PC-9 (cell line): ENCODE data around the gene FBXL13.
"Not testable (repeated sequence)": the region's sequence is repeated elsewhere in the genome, so short reads cannot be mapped to it uniquely, and the experiment has no call there.

Experiments used
- EZH2 ChIP-seq: fragments of 200-600 bp; sonication (generic); IDR thresholded peaks from 2 replicates; pipeline ENCODE4 v1.8.0; 2017; ENCODE audit warnings: antibody characterized with exemption, low read depth
- TF ChIP-seq, protein P1 (sequence below): fragments of 200-600 bp; sonication (generic); conservative IDR thresholded peaks from 2 replicates; pipeline ENCODE4 v1.6.1; 2017; ENCODE audit warnings: mixed run types, antibody characterized with exemption, mild to moderate bottlenecking, moderate library complexity

DNA sequence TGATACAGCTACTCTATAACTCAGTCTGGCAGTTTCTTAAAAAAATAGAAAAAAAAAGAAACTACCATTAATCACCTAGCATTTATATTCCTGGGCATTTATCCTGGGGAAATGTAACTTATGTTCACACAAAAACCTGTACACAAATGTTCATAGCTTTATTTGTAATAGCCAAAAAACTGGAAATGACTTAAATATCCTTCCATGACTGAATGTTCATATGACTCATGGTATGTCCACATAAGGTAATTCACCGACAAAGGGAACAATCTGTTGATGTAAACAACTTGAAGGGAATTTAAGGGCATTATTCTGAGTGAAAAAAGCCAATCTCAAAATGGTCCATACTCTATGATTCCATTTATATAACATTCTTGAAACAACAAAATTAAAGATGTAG is 280.0 kb downstream of the FBXL13 start:
- TF ChIP-seq, protein P1, sequence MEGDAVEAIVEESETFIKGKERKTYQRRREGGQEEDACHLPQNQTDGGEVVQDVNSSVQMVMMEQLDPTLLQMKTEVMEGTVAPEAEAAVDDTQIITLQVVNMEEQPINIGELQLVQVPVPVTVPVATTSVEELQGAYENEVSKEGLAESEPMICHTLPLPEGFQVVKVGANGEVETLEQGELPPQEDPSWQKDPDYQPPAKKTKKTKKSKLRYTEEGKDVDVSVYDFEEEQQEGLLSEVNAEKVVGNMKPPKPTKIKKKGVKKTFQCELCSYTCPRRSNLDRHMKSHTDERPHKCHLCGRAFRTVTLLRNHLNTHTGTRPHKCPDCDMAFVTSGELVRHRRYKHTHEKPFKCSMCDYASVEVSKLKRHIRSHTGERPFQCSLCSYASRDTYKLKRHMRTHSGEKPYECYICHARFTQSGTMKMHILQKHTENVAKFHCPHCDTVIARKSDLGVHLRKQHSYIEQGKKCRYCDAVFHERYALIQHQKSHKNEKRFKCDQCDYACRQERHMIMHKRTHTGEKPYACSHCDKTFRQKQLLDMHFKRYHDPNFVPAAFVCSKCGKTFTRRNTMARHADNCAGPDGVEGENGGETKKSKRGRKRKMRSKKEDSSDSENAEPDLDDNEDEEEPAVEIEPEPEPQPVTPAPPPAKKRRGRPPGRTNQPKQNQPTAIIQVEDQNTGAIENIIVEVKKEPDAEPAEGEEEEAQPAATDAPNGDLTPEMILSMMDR = not testable (repeated sequence)
- not testable (repeated sequence) for TF ChIP-seq EZH2
